Keratinocyte (primary cell): ENCODE measurements around the gene WNK2. TPM values are rescaled to one million over a fixed set of nuclear protein-coding genes. Genes with fewer than 3 reads are reported as not detected.

Experiments
- DNase-seq: peaks from one replicate; pipeline ENCODE4 v3.0.0-alpha.2; 2011; ENCODE audit warnings: low read depth, missing footprints, low spot score
- FAIRE-seq: peaks from 2 replicates; lab custom pipeline; 2011; peaks lifted over from hg19 to GRCh38; lab: Jason Lieb, UNC
- H2AFZ ChIP-seq: 2 replicates; pipeline ENCODE4 v1.6.0; 2012; ENCODE audit warnings: low read length, control low read depth, inconsistent platforms; ENCODE audit not compliant: control insufficient read depth
- H3K27ac ChIP-seq: 2 replicates; pipeline ENCODE4 v1.5.1; 2011; ENCODE audit warnings: low read length; ENCODE audit not compliant: control insufficient read depth, insufficient read depth
- H3K27me3 ChIP-seq: 3 replicates; pipeline ENCODE4 v1.6.0; 2011; ENCODE audit warnings: low read length; ENCODE audit not compliant: control insufficient read depth, insufficient read depth; ENCODE audit errors: extremely low read depth
- H3K36me3 ChIP-seq, 2 experiments: 2 replicates in 1 of 2; 3 replicates in 1 of 2; pipeline ENCODE4 v1.5.1; 2011; ENCODE audit warnings: low read length in 2 of 2, mild to moderate bottlenecking in 1 of 2; ENCODE audit not compliant: control insufficient read depth in 2 of 2, insufficient read depth in 2 of 2; ENCODE audit errors: extremely low read depth in 1 of 2
- H3K4me1 ChIP-seq: 3 replicates; pipeline ENCODE4 v1.5.1; 2011; ENCODE audit warnings: low read length; ENCODE audit not compliant: control insufficient read depth, insufficient read depth; ENCODE audit errors: extremely low read depth
- H3K4me2 ChIP-seq: 3 replicates; pipeline ENCODE4 v1.6.0; 2011; ENCODE audit warnings: low read depth, low read length; ENCODE audit not compliant: control insufficient read depth, insufficient read depth; ENCODE audit errors: extremely low read depth
- H3K4me3 ChIP-seq, 3 experiments: fragments of 200-600 bp in 1 of 3; sonication (generic) in 1 of 3; 2 replicates in 2 of 3; 3 replicates in 1 of 3; pipeline ENCODE4 v1.5.1; 2011 to 2016; ENCODE audit warnings: low read length in 3 of 3, mild to moderate bottlenecking in 3 of 3, control low read depth in 2 of 3, inconsistent platforms in 1 of 3, low read depth in 1 of 3, mixed read lengths in 1 of 3, mixed run types in 1 of 3, moderate library complexity in 1 of 3; ENCODE audit not compliant: control insufficient read depth in 2 of 3, insufficient read depth in 2 of 3; ENCODE audit errors: extremely low read depth in 1 of 3
- H3K79me2 ChIP-seq: 2 replicates; pipeline ENCODE4 v1.6.0; 2012; ENCODE audit warnings: low read length; ENCODE audit not compliant: control insufficient read depth, insufficient read depth
- H3K9ac ChIP-seq: 3 replicates; pipeline ENCODE4 v1.6.0; 2011; ENCODE audit warnings: low read length; ENCODE audit not compliant: control insufficient read depth, insufficient read depth; ENCODE audit errors: extremely low read depth
- H3K9me1 ChIP-seq: 3 replicates; pipeline ENCODE4 v1.6.0; 2011; ENCODE audit warnings: low read length; ENCODE audit not compliant: control insufficient read depth, insufficient read depth; ENCODE audit errors: extremely low read depth
- H3K9me3 ChIP-seq: 2 replicates; pipeline ENCODE4 v1.5.1; 2012; ENCODE audit warnings: low read depth, low read length; ENCODE audit not compliant: control insufficient read depth
- H4K20me1 ChIP-seq: 3 replicates; pipeline ENCODE4 v1.6.0; 2011; ENCODE audit warnings: low read length; ENCODE audit not compliant: control insufficient read depth, insufficient read depth; ENCODE audit errors: extremely low read depth
- CTCF ChIP-seq, 3 experiments: IDR thresholded peaks in 1 of 3; conservative IDR thresholded peaks in 1 of 3; optimal IDR thresholded peaks in 1 of 3; 2 replicates in 2 of 3; 3 replicates in 1 of 3; pipeline versions ENCODE3 to v1.5.1; 2011; ENCODE audit warnings: low read length in 3 of 3, mild to moderate bottlenecking in 3 of 3, moderate library complexity in 2 of 3, control low read depth in 1 of 3, inconsistent platforms in 1 of 3; ENCODE audit not compliant: insufficient read depth in 2 of 3; ENCODE audit errors: extremely low read depth in 1 of 3
- EZH2 ChIP-seq: IDR thresholded peaks from one replicate; pipeline ENCODE4 v1.6.1; 2012; ENCODE audit warnings: inconsistent platforms, mild to moderate bottlenecking, low read length, moderate library complexity
- dilution Hi-C: fragments of 300-500 bp; cut with MboI; formaldehyde crosslinking; loops from one replicate; pipeline ENCODE4 v1.7.0; 2020; ENCODE audit warnings: low sequenced_read_pairs; ENCODE audit not compliant: extremely low pct_ligation_motif_present
- polyA plus RNA-seq, 5 experiments: library from polyadenylated mRNA; depleted of rRNA in 3 of 5; stranded (reverse) in 3 of 5; stranded (forward) in 1 of 5; unstranded in 1 of 5; fragments of >200 nt; gene quantifications; 1 replicate in 1 of 5; 2 replicates in 3 of 5; 3 replicates in 1 of 5; pipeline versions ENCODE4 v1.2.1 to v1.2.3, GENCODE V29; 2011 to 2012; ENCODE audit warnings: missing spikeins in 2 of 5, low read depth in 1 of 5, low replicate concordance in 1 of 5

Gene WNK2
- polyA plus RNA-seq, 1 donor (not counting 4 experiments of a cell fraction or from before 2014, with no cell fraction given), result not detected

- TF ChIP-seq CTCF (optimal IDR thresholded peaks at IDR 0.05 in 1 of 3, IDR thresholded peaks at IDR 0.05 in 1 of 3, conservative IDR thresholded peaks at IDR 0.05 in 1 of 3; ENCODE audit: extremely low read depth in 1 of 3, insufficient read depth in 2 of 3, low read length in 3 of 3) (no peak), EZH2 (no peak)
- Histone ChIP-seq H3K9me1 (no peaks in the 10 kb centered on the region), H3K4me2 (no peak overlapping the region), H3K27me3 (peaks cover 8% of the 10 kb centered on the region), H4K20me1 (no peaks in the 10 kb centered on the region), H3K4me1 (peaks cover 3% of the 10 kb centered on the region), H3K79me2 (no peaks in the 10 kb centered on the region), H3K27ac (no peak overlapping the region), H3K36me3 (no peaks in the 10 kb centered on the region), H3K9ac (no peak overlapping the region), H2AFZ (no peak overlapping the region), H3K9me3 (no peaks in the 10 kb centered on the region), H3K4me3 (no peak overlapping the region)
- FAIRE-seq (no peak), DNase-seq (no peak)
- dilution Hi-C loops, result no loop called here
Measured at GRCh38 chr9:93308158-93308602, 124.2 kb downstream of the WNK2 start.

DNA sequence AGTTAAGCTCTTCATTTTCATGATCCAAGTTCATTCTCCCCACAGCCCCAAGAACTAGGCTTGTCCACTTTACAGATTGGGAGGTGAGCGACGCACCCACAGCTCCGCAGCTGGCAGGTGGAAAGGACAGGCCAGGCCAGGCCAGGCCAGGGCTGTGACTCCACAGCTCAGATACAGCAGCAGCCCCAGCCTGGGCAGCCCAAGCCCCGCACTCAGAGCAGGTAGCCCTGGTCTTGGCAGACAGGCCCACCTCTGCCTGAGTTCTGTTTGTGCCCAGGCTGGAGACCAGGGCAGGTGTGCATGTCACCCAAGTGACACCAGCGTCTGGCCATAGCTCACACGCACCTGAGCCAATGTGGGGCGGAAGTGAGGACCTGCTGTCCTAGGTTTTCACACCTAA lies 124.7 kb downstream of the WNK2 start:
- dilution Hi-C loops, result no loop called here
- no peaks in the 10 kb centered on the region for H3K79me2 ChIP-seq
- H2AFZ ChIP-seq, result no peak overlapping the region
- no peaks in the 10 kb centered on the region for H3K9me3 ChIP-seq
- no peaks in the 10 kb centered on the region for H4K20me1 ChIP-seq
- H3K4me2 ChIP-seq, result no peak overlapping the region
- H3K27ac ChIP-seq, result no peak overlapping the region
- H3K27me3 ChIP-seq, result peaks cover 8% of the 10 kb centered on the region
- TF ChIP-seq EZH2, result no peak
- TF ChIP-seq CTCF (optimal IDR thresholded peaks at IDR 0.05 in 1 of 3, IDR thresholded peaks at IDR 0.05 in 1 of 3, conservative IDR thresholded peaks at IDR 0.05 in 1 of 3; ENCODE audit: extremely low read depth in 1 of 3, insufficient read depth in 2 of 3, low read length in 3 of 3), result no peak
- no peak for FAIRE-seq
- no peaks in the 10 kb centered on the region for H3K9me1 ChIP-seq
- no peaks in the 10 kb centered on the region for H3K36me3 ChIP-seq
- no peak for DNase-seq
- peaks cover 3% of the 10 kb centered on the region for H3K4me1 ChIP-seq
- H3K4me3 ChIP-seq, result no peak overlapping the region
- no peak overlapping the region for H3K9ac ChIP-seq
